Measurements from ENCODE around the gene BTBD2.

DNA sequence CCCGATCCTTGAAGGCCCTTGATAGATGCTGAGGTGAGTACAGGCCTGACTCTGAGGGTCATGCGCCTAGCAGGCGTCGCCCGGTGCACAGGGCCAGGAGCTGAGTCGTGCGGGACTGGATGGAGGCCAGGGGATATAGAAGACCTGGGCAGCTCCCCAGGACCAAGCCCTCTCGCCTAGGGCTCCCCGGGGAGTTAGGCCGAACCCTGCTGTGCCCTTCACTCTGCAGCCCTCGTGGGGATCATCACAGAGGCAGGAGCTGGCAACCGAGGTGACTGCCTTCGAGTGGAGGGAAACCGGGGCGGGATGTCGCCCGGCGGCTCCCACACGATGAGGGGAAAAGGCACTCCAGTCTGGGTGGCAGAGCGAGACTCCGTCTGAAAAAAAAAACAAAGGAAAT is 62.9 kb downstream of the BTBD2 start:
- no peak for TF ChIP-seq EZH2 (IDR thresholded peaks at IDR 0.05; ENCODE audit: low read depth, unreplicated experiment)
- TF ChIP-seq, protein P1, sequence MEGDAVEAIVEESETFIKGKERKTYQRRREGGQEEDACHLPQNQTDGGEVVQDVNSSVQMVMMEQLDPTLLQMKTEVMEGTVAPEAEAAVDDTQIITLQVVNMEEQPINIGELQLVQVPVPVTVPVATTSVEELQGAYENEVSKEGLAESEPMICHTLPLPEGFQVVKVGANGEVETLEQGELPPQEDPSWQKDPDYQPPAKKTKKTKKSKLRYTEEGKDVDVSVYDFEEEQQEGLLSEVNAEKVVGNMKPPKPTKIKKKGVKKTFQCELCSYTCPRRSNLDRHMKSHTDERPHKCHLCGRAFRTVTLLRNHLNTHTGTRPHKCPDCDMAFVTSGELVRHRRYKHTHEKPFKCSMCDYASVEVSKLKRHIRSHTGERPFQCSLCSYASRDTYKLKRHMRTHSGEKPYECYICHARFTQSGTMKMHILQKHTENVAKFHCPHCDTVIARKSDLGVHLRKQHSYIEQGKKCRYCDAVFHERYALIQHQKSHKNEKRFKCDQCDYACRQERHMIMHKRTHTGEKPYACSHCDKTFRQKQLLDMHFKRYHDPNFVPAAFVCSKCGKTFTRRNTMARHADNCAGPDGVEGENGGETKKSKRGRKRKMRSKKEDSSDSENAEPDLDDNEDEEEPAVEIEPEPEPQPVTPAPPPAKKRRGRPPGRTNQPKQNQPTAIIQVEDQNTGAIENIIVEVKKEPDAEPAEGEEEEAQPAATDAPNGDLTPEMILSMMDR (conservative IDR thresholded peaks at IDR 0.05; ENCODE audit: low read depth in 2 of 2) = no peak
